HepG2 (cell line): ENCODE measurements around the gene CLPTM1L.
"Not testable (repeated sequence)": the region's sequence is repeated elsewhere in the genome, so short reads cannot be mapped to it uniquely, and the experiment has no call there.

ENCODE experiments used
- CEBPZ ChIP-seq: IDR thresholded peaks from 2 replicates; pipeline ENCODE4 v1.6.1; 2012; ENCODE audit warnings: low read length, improper control_type of control experiment
- CHD4 ChIP-seq: fragments of 200-600 bp; sonication (generic); IDR thresholded peaks from 2 replicates; pipeline ENCODE4 v1.7.0; 2017; ENCODE audit warnings: mild to moderate bottlenecking, low read length, borderline replicate concordance
- ETV6 ChIP-seq: sonication (generic); formaldehyde crosslinking; conservative IDR thresholded peaks from 2 replicates; pipeline ENCODE4 v1.4.0; 2020; ENCODE audit warnings: missing genetic modification reagents
- RXRA ChIP-seq: sonication (generic); formaldehyde crosslinking; IDR thresholded peaks from 2 replicates; pipeline ENCODE4 v1.5.1; 2020; ENCODE audit warnings: missing genetic modification reagents
- TCF12 ChIP-seq, 2 experiments: fragments of 450-650 bp in 1 of 2; sonication (generic) in 1 of 2; formaldehyde crosslinking in 1 of 2; IDR thresholded peaks; 2 replicates each; pipeline versions ENCODE4 v1.6.1 to v1.8.0; 2017 to 2022; ENCODE audit warnings: antibody characterized with exemption in 1 of 2, mild to moderate bottlenecking in 1 of 2, missing genetic modification reagents in 1 of 2, moderate library complexity in 1 of 2
- ZKSCAN5 ChIP-seq: sonication (generic); formaldehyde crosslinking; IDR thresholded peaks from 2 replicates; pipeline ENCODE4 v1.5.1; 2020; ENCODE audit warnings: mild to moderate bottlenecking, missing genetic modification reagents
- ZNF121 ChIP-seq: sonication (generic); formaldehyde crosslinking; IDR thresholded peaks from 2 replicates; pipeline ENCODE4 v1.5.0; 2020; ENCODE audit warnings: mild to moderate bottlenecking, missing genetic modification reagents
- ZNF317 ChIP-seq: sonication (generic); formaldehyde crosslinking; IDR thresholded peaks from 2 replicates; pipeline ENCODE4 v1.5.0; 2020; ENCODE audit warnings: mild to moderate bottlenecking, missing genetic modification reagents
- ZNF460 ChIP-seq: sonication (generic); formaldehyde crosslinking; IDR thresholded peaks from 2 replicates; pipeline ENCODE4 v1.5.1; 2020; ENCODE audit warnings: missing genetic modification reagents, mild to moderate bottlenecking, borderline replicate concordance
- TF ChIP-seq, protein P1 (sequence below): sonication (generic); formaldehyde crosslinking; IDR thresholded peaks from 2 replicates; pipeline ENCODE4 v1.5.0; 2020; ENCODE audit warnings: mild to moderate bottlenecking, missing genetic modification reagents, moderate library complexity
- TF ChIP-seq, protein P2 (sequence below): sonication (generic); formaldehyde crosslinking; IDR thresholded peaks from 2 replicates; pipeline ENCODE4 v1.5.1; 2020; ENCODE audit warnings: mild to moderate bottlenecking, missing genetic modification reagents, moderate library complexity

GRCh38 chr5:1328237-1329110 is 16.4 kb downstream of the CLPTM1L start:
- TF ChIP-seq CHD4; ETV6; ZNF460 (CRISPR knock-in tag); CEBPZ; RXRA (CRISPR knock-in tag); TCF12 (IDR thresholded peaks at IDR 0.05); TCF12 (CRISPR knock-in tag; IDR thresholded peaks at IDR 0.05); ZNF317 (CRISPR knock-in tag); ZNF121 (CRISPR knock-in tag); ZKSCAN5 (CRISPR knock-in tag): not testable (repeated sequence)
- TF ChIP-seq, protein P1, sequence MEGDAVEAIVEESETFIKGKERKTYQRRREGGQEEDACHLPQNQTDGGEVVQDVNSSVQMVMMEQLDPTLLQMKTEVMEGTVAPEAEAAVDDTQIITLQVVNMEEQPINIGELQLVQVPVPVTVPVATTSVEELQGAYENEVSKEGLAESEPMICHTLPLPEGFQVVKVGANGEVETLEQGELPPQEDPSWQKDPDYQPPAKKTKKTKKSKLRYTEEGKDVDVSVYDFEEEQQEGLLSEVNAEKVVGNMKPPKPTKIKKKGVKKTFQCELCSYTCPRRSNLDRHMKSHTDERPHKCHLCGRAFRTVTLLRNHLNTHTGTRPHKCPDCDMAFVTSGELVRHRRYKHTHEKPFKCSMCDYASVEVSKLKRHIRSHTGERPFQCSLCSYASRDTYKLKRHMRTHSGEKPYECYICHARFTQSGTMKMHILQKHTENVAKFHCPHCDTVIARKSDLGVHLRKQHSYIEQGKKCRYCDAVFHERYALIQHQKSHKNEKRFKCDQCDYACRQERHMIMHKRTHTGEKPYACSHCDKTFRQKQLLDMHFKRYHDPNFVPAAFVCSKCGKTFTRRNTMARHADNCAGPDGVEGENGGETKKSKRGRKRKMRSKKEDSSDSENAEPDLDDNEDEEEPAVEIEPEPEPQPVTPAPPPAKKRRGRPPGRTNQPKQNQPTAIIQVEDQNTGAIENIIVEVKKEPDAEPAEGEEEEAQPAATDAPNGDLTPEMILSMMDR (CRISPR knock-in tag), result not testable (repeated sequence)
- TF ChIP-seq, protein P2, sequence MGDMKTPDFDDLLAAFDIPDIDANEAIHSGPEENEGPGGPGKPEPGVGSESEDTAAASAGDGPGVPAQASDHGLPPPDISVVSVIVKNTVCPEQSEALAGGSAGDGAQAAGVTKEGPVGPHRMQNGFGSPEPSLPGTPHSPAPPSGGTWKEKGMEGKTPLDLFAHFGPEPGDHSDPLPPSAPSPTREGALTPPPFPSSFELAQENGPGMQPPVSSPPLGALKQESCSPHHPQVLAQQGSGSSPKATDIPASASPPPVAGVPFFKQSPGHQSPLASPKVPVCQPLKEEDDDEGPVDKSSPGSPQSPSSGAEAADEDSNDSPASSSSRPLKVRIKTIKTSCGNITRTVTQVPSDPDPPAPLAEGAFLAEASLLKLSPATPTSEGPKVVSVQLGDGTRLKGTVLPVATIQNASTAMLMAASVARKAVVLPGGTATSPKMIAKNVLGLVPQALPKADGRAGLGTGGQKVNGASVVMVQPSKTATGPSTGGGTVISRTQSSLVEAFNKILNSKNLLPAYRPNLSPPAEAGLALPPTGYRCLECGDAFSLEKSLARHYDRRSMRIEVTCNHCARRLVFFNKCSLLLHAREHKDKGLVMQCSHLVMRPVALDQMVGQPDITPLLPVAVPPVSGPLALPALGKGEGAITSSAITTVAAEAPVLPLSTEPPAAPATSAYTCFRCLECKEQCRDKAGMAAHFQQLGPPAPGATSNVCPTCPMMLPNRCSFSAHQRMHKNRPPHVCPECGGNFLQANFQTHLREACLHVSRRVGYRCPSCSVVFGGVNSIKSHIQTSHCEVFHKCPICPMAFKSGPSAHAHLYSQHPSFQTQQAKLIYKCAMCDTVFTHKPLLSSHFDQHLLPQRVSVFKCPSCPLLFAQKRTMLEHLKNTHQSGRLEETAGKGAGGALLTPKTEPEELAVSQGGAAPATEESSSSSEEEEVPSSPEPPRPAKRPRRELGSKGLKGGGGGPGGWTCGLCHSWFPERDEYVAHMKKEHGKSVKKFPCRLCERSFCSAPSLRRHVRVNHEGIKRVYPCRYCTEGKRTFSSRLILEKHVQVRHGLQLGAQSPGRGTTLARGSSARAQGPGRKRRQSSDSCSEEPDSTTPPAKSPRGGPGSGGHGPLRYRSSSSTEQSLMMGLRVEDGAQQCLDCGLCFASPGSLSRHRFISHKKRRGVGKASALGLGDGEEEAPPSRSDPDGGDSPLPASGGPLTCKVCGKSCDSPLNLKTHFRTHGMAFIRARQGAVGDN, result not testable (repeated sequence)
